ENCODE data around the gene FLYWCH2.

DNA sequence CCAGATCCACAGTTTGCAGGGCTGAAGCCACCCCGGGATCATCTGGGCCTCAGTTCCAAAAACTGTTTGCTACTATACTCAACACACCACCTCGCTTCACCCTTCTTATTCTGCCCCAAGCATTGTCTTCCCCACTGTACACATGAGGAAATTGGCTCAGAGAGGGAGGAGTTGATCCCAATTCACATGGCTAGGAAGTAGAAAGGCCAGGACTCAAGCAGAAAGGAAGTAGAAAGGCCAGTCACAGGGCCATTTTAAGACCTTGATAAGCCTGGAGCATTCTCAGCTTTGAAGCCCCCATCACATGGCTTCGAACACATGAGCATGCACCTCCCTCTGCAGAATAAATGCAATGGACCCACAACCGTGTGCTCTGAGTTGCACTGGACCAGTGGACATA is 17.4 kb upstream of the FLYWCH2 start:
- TF ChIP-seq, protein P1, sequence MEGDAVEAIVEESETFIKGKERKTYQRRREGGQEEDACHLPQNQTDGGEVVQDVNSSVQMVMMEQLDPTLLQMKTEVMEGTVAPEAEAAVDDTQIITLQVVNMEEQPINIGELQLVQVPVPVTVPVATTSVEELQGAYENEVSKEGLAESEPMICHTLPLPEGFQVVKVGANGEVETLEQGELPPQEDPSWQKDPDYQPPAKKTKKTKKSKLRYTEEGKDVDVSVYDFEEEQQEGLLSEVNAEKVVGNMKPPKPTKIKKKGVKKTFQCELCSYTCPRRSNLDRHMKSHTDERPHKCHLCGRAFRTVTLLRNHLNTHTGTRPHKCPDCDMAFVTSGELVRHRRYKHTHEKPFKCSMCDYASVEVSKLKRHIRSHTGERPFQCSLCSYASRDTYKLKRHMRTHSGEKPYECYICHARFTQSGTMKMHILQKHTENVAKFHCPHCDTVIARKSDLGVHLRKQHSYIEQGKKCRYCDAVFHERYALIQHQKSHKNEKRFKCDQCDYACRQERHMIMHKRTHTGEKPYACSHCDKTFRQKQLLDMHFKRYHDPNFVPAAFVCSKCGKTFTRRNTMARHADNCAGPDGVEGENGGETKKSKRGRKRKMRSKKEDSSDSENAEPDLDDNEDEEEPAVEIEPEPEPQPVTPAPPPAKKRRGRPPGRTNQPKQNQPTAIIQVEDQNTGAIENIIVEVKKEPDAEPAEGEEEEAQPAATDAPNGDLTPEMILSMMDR (IDR thresholded peaks at IDR 0.05; ENCODE audit: borderline replicate concordance, extremely low read depth, low read length, poor library complexity, severe bottlenecking) = no peak
- TF ChIP-seq EZH2 (IDR thresholded peaks at IDR 0.05; ENCODE audit: borderline replicate concordance, low read depth, low read length, severe bottlenecking) = no peak

All from DND-41 (cell line).